CD4-positive, alpha-beta T cell treated with Interleukin-6 at 100 ng/mL for 8 hours (primary cell): ENCODE measurements around the gene SGMS2.

ENCODE experiments used
- DNase-seq: peaks from one replicate; pipeline ENCODE4 v3.0.0-alpha.2; 2020; ENCODE audit warnings: mixed read lengths, low spot score

The SGMS2 gene

DNA sequence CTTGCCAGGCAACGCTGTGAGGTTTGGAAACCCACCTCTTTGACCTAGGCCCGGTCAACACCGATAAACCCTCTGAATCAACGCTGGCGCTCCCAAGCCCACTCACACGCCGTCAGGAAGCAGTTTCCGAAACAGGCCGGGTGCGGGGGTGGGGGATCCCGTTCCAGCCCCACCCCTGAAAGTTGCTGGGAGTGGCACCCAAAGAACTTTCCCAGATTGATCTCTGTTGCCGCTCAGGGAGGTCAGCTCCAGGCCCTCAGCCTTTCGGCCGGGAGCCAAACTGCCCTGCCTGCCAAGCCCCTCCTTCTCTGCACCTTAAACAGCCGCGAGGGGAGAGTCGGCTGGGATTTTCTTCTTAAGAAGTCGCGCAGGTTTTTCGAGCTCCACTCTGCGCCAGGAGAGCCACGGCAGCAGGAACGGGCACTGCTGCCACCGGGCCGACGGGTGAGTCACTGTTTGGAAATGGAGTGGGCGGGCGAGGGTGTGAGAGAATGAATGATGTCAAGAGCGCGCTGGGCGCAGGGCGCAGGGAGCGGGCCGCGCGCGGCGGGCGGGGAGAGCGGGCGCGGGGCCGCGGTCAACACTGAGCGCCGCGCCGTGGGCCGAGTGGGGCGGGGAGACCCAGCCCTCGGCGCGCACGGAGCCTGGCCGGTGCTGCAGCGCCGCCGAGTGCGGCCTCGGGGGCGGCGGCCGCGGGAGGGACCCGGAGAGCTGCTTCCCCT is at the start of gene SGMS2:
SGMS2 (plus strand) TSS at position 583 of the 722 bp plus-strand sequence. CDS start 70,622 bp downstream, outside the sequence.
- no peak for DNase-seq

DNA sequence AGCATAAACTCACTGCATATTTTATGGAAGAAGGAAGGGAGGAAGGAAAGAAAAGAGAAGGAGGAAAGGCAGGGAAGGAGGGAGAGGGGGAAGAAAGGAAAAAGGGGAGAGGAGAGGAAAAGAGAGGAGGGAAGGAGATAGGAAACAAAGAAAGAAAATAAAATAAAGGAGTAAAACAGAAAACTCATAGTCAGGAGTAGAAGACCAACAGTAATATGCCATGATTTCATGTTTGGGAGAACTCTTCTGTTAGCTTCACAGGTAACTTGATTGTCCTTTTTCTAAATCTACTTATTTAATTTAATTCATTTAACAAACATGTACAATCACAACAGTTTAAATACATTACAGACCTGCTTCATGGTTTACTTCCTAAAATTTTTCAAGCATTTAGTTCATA is 46.8 kb upstream of the SGMS2 start:
- DNase-seq, result no peak

DNA sequence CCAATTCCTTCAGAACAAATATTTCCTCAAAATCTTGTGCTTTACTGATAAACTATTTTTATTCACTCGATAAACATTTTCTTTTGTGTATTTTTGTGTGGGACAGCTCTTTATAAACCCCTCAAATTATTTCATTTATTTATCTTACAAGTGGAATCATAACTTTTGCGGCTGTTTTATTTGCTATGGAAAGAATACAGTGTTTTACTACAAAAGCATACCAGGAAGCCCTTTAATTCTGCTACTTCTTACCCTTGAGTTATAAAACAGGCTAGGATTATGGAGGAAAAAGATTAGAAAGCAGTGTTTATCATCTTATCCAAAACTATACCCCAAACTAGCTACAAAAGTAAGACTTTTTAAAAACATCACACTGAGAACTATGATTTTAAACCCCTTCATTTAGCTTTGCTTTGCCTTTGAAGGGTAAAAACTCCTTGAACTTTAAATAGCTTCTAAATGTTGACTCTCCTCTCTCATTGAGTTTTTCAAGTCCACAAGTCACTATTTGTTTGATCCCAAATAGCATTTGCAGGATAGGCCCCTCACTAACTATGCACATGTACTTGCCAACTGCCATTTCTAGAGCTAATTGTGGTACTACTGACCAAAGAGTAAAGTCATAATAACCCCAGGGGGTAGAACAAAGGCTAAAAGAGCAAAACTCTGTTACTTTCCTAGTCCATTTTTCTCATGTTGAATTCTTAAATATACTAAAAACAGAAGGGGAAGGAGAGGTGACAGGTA is 45.8 kb upstream of the SGMS2 start:
- no peak for DNase-seq

DNA sequence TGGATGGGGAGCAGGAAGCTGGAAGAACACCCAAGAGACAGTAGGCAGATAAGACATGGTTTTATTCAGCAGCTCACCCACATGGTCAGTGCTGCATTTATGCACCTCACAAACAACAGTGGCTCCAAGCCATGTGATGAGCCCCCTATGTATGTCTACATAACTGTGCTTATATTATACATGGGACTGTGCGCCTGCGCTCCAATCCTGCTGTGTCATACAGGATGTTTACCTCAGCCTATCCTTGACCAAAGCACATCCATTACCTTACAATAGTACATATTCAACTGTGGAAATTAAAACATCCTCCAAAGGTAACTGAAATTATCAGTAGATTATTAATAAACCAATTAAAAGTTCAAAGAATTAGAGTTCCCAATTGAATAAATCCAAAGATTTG is 44.1 kb upstream of the SGMS2 start:
- no peak for DNase-seq

DNA sequence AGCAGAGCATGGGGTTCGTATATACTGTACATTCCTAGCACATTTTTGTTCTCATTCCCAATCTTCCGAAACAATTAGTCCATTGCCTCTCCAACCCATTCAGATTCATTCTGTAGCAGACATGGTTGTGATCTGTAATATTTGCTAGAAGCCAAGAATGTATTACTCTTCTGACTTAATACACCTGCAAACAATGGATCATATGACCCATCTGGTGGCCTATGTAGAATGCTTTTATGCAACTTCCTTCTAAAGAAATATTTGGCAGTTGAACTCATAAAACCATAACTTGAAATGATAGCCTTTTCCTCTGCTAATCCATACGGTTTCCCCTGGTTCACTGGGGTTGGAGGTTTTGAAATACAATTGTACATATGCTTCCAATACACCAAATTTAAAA is 32.8 kb upstream of the SGMS2 start:
- DNase-seq, result no peak

DNA sequence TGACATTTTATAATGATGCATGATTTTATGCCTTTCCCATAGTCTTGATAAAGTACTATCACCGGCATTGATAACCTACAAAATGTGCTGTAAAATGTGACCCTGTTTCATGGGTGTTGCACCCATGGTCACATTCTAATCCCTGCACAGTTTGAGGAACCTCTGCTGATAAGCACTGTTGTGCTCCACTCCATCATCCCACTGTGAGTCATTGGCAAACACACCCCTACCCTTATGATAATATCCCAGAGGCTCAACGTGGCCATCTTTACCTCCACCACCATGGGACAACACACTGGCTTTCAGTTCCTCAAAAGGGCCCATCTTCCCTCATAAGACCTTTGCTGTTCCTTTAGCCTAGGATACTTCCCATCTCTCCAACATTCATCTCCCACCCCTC is 32.0 kb upstream of the SGMS2 start:
- no peak for DNase-seq

DNA sequence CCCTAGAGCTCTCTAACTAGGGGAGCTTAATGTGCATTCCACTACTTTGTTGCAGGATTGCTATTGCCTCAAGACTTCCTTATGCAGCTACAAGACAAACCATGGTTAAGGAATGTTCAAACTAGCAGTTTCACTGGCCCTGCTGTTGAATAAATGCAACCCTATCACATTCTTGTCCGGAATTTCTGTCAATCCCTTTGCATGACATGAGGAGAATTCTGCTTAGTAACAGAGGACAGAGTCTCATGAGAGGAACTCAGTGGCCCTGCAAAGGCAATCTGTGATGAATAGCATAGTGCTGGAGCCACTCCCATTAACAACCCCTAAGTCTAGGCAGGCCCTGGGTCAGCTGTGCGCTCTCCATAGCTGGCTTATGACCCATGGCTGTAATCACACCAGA is 30.7 kb upstream of the SGMS2 start:
- no peak for DNase-seq

DNA sequence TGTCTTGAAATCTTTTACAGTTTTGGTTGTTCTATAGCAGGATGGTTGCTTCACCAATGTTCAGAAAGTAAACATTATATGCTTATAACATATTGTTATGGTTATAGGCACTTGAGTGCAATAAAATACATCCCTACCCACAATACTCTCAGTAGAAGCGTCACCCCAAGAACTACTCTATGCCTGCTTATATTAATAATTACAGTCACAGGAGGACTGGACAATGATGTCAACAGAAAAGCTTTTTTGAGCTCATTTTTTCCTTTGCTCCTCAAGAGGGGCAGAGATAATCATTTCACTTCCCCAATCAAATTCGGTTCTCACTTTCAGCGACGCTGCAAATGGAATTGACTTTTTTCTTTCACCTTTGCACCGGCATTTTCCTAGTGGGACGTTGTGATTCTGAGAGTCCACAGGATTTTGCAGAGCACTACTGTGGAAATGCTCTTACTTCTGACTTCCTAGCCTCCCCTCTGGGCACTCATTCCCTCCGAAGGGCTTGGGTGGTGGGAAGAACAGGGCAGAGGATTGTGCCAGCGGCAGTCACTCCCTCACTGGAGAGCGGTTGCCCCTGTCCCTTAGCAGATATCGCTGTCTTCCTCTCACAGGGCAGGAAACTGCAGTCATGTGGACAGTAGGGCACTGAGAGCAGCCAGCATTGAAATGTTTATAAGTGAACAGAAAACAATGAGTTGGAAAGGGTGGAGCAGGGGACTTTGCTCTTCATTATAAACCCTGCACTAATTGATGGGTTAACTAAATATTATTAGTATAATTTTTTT is 24.9 kb upstream of the SGMS2 start:
- DNase-seq, result no peak

DNA sequence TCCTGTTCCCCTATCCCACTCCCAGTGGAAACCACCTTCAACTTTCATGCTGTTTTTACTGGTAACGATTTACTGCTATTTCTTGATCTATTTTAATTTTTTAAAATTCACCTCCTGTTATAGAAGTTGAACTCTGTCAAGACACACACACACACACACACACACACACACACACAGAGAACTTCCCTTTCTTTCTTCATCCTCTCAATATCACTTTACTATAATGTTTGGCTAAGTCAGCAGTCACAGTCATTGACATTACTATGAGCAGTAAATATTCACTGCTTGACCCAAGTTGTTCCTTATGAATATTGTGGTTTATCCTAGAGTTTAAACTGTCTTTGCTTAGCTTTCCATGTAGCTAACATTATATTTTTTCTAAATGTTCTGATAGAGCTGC is 24.0 kb upstream of the SGMS2 start:
- DNase-seq, result no peak

DNA sequence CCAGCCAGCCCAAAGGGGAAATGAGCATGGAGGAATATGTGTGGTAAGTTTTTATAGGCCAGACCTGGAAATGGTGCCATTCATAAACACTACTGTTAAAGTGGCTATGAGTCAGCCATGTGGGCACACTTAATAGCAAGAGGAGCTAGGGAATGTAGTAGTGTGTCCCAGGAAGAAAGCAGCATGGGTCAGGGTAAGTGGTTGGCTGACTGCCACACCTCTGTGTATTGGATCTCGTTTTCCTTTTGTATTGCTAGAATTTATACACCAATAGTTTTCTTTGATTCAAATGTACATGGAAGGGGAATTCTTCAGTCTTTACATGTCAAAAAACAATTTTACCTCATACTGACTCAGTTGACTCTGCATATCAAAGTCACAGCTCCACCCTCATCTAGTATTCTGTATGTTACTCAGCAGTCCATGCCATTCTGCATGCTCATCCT is 22.9 kb upstream of the SGMS2 start:
- DNase-seq, result no peak

DNA sequence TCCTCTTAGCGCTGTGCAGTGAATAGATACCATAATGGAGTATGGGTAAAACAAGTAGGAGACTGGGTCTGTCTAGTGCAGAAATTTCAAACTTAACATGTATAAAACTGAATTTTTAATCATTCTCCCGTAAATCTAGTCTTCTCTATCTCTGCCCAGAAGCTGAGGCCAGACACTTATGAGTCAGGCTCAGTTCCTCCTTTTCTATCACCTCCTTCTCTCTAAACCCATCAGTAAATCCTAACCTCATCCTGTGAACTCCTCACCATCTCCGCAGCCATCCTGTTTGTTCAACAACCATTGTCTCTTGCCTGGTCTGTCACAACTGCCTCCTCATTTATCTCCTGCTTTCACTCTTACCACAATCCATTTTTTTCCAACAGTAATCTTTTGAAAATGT is 19.8 kb upstream of the SGMS2 start:
- DNase-seq, result no peak

DNA sequence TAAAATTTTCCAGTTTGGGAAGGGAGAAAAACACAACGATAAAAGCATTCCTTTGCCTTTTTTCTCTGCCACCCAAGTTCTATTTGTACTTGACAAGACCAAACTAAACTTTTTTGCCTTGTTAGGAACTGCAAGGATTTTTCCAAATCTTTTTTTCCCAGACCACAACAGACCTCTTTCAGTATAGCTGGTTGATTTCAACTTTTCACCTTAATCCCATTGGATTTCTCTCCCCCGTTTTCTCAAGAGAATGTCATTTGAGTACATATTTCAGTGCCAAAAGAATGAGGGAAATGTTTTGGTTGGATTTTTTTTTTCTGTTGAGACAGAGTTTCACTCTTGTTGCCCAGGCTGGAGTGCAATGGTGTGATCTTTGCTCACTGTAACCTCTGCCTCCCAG is 18.5 kb upstream of the SGMS2 start:
- no peak for DNase-seq

DNA sequence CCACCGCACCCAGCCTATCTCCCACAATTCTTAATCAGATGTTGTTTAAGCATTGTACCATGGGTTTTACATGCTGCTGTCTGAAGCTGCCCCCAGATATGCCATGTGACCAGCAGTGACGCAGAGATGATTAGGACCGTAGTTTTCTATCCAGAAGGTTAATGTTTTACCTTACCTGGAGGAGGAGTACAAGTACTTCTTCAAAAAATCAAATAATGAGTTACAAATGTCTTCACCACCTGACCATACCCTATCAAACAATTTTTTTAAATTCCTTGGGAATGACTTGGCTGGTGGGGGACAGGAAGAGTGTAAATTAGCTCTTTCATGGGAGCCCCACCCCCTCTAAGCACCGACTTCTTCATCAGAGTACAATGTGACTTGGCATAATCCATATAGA is 16.2 kb upstream of the SGMS2 start:
- DNase-seq, result no peak

DNA sequence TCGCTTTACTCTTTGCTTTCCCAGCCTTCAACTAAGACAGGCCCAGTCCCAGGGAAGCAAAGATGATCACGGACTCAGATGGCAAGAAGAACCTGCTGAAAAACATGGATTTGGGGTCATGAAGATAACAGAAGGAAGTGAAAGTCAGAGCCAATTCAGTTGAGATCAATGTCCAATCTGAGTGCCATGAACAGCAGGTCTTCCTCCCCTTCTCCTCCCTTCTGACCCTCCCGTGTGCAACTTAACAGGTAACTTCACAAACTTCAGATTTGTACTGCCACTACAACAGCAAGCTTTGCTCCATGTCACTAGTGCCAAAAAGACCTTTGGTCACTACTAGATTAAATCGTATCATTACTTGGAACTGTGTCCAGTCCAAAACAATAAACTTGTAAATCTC is 15.5 kb upstream of the SGMS2 start:
- no peak for DNase-seq

DNA sequence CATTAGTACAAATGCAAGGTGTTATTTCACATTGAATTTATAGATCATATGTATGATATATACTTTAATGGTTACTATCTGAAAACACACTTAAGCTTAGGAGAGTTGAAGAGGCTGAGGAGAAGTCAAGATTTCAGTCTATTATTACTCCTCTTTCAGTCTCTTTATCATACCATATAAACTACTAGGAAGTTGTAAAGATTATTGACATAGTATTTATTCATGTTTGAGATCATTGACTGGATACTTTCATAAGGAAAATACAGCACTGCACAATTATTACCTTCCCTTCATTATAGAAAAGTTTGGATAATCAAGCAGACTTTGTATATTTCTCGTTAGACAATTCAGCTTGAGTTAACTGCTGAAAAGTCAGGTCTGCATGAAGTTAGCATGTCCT is 10.0 kb upstream of the SGMS2 start:
- no peak for DNase-seq

DNA sequence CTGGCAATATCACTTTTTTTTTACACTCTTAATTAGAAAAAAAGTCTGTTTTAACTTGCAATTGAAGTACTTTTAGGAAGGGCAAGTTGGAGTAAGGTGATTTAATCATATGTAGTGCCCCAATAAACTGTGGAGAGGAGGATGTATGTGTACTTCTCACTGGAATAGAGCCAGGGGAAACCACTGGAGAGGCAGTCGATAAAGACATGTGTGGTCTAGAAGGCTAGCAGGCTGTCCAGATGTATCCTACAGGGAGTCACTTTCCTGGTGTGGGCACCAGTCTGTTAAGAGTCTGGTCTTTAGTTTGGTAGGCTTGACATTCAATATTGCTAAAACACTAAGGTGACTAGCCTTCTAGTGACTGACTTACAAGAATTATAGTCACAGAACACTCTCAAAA is 9.6 kb upstream of the SGMS2 start:
- no peak for DNase-seq

DNA sequence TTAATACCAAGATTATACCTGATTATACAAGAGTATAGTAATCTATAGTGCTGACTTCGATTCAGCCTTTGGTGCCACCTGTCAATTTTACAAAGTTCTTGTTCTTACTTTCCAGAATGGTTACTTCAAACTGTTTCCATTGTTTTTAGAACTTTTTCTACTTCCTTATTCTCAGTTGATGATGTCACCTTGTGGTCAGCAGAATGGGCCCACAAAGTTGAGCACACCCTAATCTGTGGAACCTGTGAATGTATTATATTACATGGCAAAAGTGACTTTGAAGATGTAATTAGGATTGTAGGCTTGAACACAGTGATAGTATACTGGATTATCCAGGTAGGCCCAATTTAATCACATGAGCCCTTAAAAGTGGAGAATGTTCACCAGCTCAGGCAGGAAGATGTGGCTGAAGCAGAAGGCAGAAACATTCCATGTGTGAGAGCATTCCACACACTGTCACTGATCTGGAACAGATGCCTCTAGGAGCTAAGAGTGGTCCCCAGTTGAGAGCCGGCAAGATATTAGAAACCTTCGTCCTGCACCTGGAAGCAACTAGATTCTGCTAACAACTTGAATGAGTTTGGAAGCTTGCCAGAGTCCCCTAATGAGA is 6.3 kb upstream of the SGMS2 start:
- DNase-seq, result no peak

DNA sequence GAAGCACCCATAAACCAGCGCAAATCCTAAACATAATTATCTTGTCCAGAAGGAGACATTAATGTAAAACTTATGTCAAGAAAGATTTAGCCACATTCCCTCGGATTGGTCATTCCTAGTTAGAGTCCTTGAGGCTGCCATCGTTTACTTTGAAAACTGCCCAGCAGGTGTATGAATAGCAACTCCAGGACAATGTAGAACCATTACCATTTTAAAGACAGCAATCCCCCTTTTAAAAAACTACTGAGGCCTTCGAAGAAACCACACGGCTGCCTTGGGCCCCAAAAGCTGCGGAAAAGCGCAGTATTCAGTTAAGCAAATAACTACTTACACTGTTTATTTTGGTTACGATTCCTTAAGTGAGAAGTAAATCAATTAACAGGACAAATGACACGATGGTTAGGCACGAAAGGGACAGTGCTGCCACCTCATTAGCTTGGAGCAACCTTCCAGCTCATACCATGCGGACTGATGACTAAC is 822 bp upstream of the SGMS2 start:
- no peak for DNase-seq

DNA sequence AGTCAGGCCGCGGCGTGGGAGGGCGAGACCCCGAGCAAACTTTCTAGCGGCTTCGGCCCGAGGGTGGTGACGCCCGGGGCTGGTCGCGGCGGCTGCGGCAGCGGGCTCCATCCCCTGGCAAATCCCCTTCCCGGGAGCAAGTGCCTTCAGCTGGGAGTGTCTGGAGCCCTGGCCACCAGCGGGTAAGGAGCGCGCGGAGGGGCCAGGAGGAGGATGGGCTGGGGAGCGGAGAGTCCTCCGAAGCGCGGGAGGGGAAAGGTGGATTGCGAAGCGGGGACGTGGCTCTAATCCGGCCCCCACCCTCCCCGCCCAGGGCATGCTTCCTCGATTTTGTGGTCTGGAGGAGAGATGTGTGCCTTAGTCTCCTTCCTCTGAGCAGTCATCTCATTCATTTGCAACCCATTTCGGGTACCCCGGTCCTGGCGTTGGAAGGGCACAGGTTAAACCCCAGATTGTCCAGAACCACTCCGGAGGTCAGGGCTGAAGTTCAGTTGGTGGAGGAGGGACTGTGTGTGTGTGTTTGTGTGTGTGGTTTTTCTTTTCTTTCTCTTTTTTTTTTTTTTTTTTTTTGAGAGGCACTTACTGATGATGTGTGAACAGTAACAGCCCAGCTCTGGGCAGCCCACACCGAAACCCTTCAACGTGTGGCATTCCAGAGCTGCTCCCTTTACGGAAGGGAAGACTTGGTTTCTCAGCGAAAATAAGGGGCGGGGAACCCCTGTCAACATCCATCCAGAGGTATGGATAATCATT is 516 bp downstream of the SGMS2 start:
- DNase-seq, result no peak

DNA sequence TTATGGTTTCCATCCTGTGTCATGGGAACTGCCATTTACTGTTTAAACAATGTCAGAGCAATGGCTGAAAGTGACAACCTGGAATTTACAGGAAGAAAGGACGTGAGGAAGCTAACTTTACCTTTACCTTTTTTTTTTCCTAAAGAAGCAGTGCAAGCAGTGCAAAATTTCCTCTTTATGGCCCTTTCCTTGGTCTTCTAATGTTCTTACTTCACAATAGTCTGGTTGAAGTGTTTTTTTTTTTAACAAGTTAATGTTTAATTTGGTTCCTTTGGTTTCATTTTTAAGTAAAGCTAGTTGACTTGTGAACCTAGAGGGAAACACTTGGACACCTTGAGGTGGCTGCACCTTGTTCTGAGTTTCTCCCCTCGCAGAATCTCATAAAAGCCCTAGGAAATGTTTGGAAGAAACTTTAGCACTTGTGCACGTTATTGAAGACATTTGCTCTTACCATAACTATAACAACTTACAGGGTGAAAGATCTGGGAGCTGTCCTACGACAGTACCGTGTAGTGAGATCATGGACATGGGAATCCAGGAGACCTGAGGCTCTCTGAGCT is 1.8 kb downstream of the SGMS2 start:
- DNase-seq, result no peak
